HCT116 (cell line): ENCODE measurements around the gene ACOT7. TPM values are rescaled to one million over a fixed set of nuclear protein-coding genes. Genes with fewer than 3 reads are reported as not detected.

Experiments used
- ATAC-seq: fragments of 200-7000 bp; cut with Tn5 transposase; 2 replicates; pipeline ENCODE4 v1.9.1; 2020; ENCODE audit warnings: mild to moderate bottlenecking, moderate library complexity
- BruUV-seq: library from RNA; stranded (reverse); fragments of 400-500 nt; replicated peaks from 2 replicates; lab custom pipeline; 2021; lab: Mats Ljungman, UMichigan
- CTCF ChIA-PET: fragments of 300-600 bp; sonication (Branson Sonifier 250); formaldehyde crosslinking; loops from one replicate; lab custom pipeline; 2021; ENCODE audit warnings: antibody characterized with exemption; lab: Charles Lee
- POLR2A ChIA-PET: fragments of 300-600, 350-600 bp; sonication (Branson Sonifier 250); formaldehyde crosslinking; loops from one replicate; lab custom pipeline; 2021; ENCODE audit warnings: antibody characterized with exemption; lab: Charles Lee
- RAD21 ChIA-PET, 2 experiments: fragments of 300-600 bp; sonication (Branson Sonifier 250); formaldehyde crosslinking; loops; one replicate each; lab custom pipeline; 2023; ENCODE audit warnings: low total read pairs in 2 of 2; ENCODE audit not compliant: uncharacterized antibody in 2 of 2, unreplicated experiment in 2 of 2, low non-redundant PET in 1 of 2; lab: Charles Lee
- DNase-seq: peaks from one replicate; pipeline ENCODE4 v3.0.0-alpha.2; 2010; ENCODE audit warnings: low read depth, low spot score
- H2AFZ ChIP-seq: fragments of 200-600 bp; shearing (Covaris generic), sonication (generic); 2 replicates; pipeline ENCODE4 v1.6.1; 2017; ENCODE audit warnings: low read depth, mixed run types, mixed read lengths, antibody characterized with exemption, low read length; ENCODE audit not compliant: poor library complexity, severe bottlenecking
- H3K27ac ChIP-seq: 2 replicates; pipeline ENCODE4 v1.5.1; 2012; ENCODE audit warnings: low read depth, low read length
- H3K27me3 ChIP-seq: fragments of 200-600 bp; sonication (generic); 2 replicates; pipeline ENCODE4 v1.6.1; 2016; ENCODE audit warnings: mixed run types, low read length, mixed read lengths; ENCODE audit not compliant: insufficient read depth
- H3K36me3 ChIP-seq, 2 experiments: fragments of 200-500 bp in 1 of 2; fragments of 200-600 bp in 1 of 2; sonication (Bioruptor generic) in 1 of 2; sonication (generic) in 1 of 2; 2 replicates each; pipeline versions ENCODE4 v1.5.1 to v1.6.1; 2014 to 2016; ENCODE audit warnings: low read length in 2 of 2, inconsistent platforms in 1 of 2, mixed read lengths in 1 of 2, mixed run types in 1 of 2; ENCODE audit not compliant: insufficient read depth in 2 of 2, control insufficient read depth in 1 of 2
- H3K4me1 ChIP-seq, 2 experiments: fragments of 200-600 bp in 1 of 2; sonication (generic) in 1 of 2; 2 replicates each; pipeline versions ENCODE4 v1.5.1 to v1.6.1; 2012 to 2017; ENCODE audit warnings: low read length in 2 of 2, inconsistent platforms in 1 of 2, mild to moderate bottlenecking in 1 of 2, mixed read lengths in 1 of 2, mixed run types in 1 of 2, moderate library complexity in 1 of 2; ENCODE audit not compliant: insufficient read depth in 2 of 2, control insufficient read depth in 1 of 2
- H3K4me2 ChIP-seq: fragments of 200-600 bp; sonication (generic); 2 replicates; pipeline ENCODE4 v1.6.1; 2017; ENCODE audit warnings: mixed run types, low read length, mixed read lengths
- H3K4me3 ChIP-seq, 2 experiments: fragments of 200-600 bp in 1 of 2; sonication (generic) in 1 of 2; replicated peaks in 1 of 2; 2 replicates each; pipeline ENCODE4 v1.5.1; 2011 to 2016; ENCODE audit warnings: low read length in 2 of 2, control low read depth in 1 of 2, low read depth in 1 of 2, mild to moderate bottlenecking in 1 of 2, mixed read lengths in 1 of 2, mixed run types in 1 of 2
- H3K79me2 ChIP-seq: fragments of 200-600 bp; sonication (generic); 2 replicates; pipeline ENCODE4 v1.6.1; 2017; ENCODE audit warnings: mild to moderate bottlenecking, mixed run types, low read length, moderate library complexity, mixed read lengths; ENCODE audit not compliant: insufficient read depth
- H3K9ac ChIP-seq: fragments of 200-600 bp; sonication (generic); 2 replicates; pipeline ENCODE4 v1.6.1; 2016; ENCODE audit warnings: low read length, mixed read lengths
- H3K9me2 ChIP-seq: fragments of 200-600 bp; sonication (generic), shearing (Covaris generic); 2 replicates; pipeline ENCODE4 v1.6.1; 2017; ENCODE audit warnings: mixed run types, mild to moderate bottlenecking, moderate library complexity; ENCODE audit not compliant: insufficient read depth
- H3K9me3 ChIP-seq, 2 experiments: fragments of 200-500 bp in 1 of 2; fragments of 200-600 bp in 1 of 2; sonication (Bioruptor generic) in 1 of 2; sonication (generic) in 1 of 2; 2 replicates each; pipeline ENCODE4 v1.6.1; 2014 to 2017; ENCODE audit warnings: low read length in 2 of 2, mixed read lengths in 2 of 2, inconsistent platforms in 1 of 2, low read depth in 1 of 2, mild to moderate bottlenecking in 1 of 2, mixed run types in 1 of 2, moderate library complexity in 1 of 2; ENCODE audit not compliant: control insufficient read depth in 1 of 2, insufficient read depth in 1 of 2
- H4K20me1 ChIP-seq: fragments of 200-600 bp; sonication (generic), shearing (Covaris generic); 2 replicates; pipeline ENCODE4 v1.6.1; 2017; ENCODE audit warnings: mixed run types, mild to moderate bottlenecking, moderate library complexity; ENCODE audit not compliant: insufficient read depth
- ATF3 ChIP-seq: IDR thresholded peaks from 2 replicates; pipeline ENCODE4 v1.6.1; 2012
- CEBPB ChIP-seq: IDR thresholded peaks from 2 replicates; pipeline ENCODE4 v1.6.1; 2012; ENCODE audit warnings: low read depth
- CTCF ChIP-seq, 3 experiments: fragments of 200-600 bp in 1 of 3; sonication (generic) in 1 of 3; IDR thresholded peaks in 2 of 3; conservative IDR thresholded peaks in 1 of 3; 2 replicates each; pipeline ENCODE4 v1.5.1; 2012 to 2017; ENCODE audit warnings: low read depth in 2 of 3, low read length in 2 of 3, antibody characterized with exemption in 1 of 3, borderline replicate concordance in 1 of 3, control low read depth in 1 of 3, mild to moderate bottlenecking in 1 of 3, mixed read lengths in 1 of 3, mixed run types in 1 of 3, moderate library complexity in 1 of 3; ENCODE audit not compliant: insufficient read depth in 1 of 3
- EZH2phosphoT487 ChIP-seq: fragments of 200-600 bp; IDR thresholded peaks from 2 replicates; pipeline ENCODE4 v1.6.1; 2018; ENCODE audit warnings: antibody characterized with exemption, borderline replicate concordance
- MAX ChIP-seq: IDR thresholded peaks from 2 replicates; pipeline ENCODE4 v1.6.1; 2012
- POLR2A ChIP-seq: IDR thresholded peaks from 2 replicates; pipeline ENCODE4 v1.7.0; 2011; ENCODE audit warnings: borderline replicate concordance; ENCODE audit not compliant: insufficient read depth, insufficient read length; ENCODE audit errors: extremely low read depth
- POLR2AphosphoS5 ChIP-seq: IDR thresholded peaks from 2 replicates; pipeline ENCODE4 v1.6.1; 2011; ENCODE audit warnings: mild to moderate bottlenecking, low read depth, low read length, moderate library complexity
- REST ChIP-seq: IDR thresholded peaks from 2 replicates; pipeline ENCODE4 v1.6.1; 2012; ENCODE audit warnings: low read depth
- SIN3A ChIP-seq: IDR thresholded peaks from 2 replicates; pipeline ENCODE4 v1.6.1; 2012; ENCODE audit warnings: low read depth
- SP1 ChIP-seq: IDR thresholded peaks from 2 replicates; pipeline ENCODE4 v1.6.1; 2012; ENCODE audit warnings: low read depth
- SRF ChIP-seq: IDR thresholded peaks from 2 replicates; pipeline ENCODE4 v1.6.1; 2012; ENCODE audit warnings: low read depth
- TCF7L2 ChIP-seq: IDR thresholded peaks from 2 replicates; pipeline ENCODE4 v1.7.0; 2011; ENCODE audit warnings: borderline replicate concordance, inconsistent platforms; ENCODE audit not compliant: insufficient read depth, insufficient read length; ENCODE audit errors: extremely low read depth
- ZFX ChIP-seq: fragments of 450-650 bp; IDR thresholded peaks from 2 replicates; pipeline ENCODE4 v1.6.1; 2017
- ZNF274 ChIP-seq: fragments of 200-500 bp; sonication (Bioruptor generic); IDR thresholded peaks from 2 replicates; pipeline ENCODE4 v1.6.1; 2014; ENCODE audit warnings: mild to moderate bottlenecking, low read depth, low read length, inconsistent platforms
- intact Hi-C: fragments of 100-400 bp; cut with micrococcal nuclease; formaldehyde crosslinking; loops from 2 replicates; pipeline ENCODE4 v1.10.0; 2022
- total RNA-seq: library from RNA; stranded (reverse); gene quantifications from one replicate; pipeline ENCODE4 v1.2.1, GENCODE V29; 2021; ENCODE audit not compliant: unreplicated experiment

ACOT7 gene
- total RNA-seq, 1 experiment from 2014 or later = 162 TPM

DNA sequence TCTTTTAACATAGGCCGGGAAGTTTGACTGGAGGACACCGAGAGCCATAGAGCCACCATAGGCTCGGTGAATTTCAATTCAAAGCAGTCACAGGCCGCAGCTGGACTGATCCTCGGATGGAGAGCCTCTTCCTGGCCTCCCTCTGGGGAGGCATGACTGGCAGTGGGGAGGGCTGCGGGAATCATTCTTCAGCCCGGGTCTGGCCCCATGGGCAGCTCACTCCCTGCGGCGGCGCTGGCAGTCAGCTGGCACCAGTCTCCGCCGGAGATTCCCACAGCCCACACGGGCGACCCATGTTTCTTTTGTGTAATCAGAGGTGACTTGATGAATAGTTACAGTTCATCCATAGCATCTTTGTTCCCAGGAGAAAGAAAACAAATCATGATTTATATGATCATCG lies 41.6 kb upstream of the ACOT7 start:
- no TSS peak for BruUV-seq
- no peak for ATAC-seq

More for the DNA sequence above, 41.6 kb upstream of the ACOT7 start:
- no peak for DNase-seq
- Histone ChIP-seq H3K4me3 (no peak overlapping the region), H4K20me1 (no peaks in the 10 kb centered on the region), H3K4me1 (peaks cover 8 to 19% of the 10 kb centered on the region in 2 experiments), H3K27me3 (no peaks in the 10 kb centered on the region), H3K4me2 (no peak overlapping the region), H3K9me3 (no peaks in the 10 kb centered on the region), H3K36me3 (no peaks in the 10 kb centered on the region), H2AFZ (no peak overlapping the region), H3K79me2 (no peaks in the 10 kb centered on the region), H3K27ac (no peak overlapping the region), H3K9me2 (no peaks in the 10 kb centered on the region), H3K9ac (no peak overlapping the region)
- ChIA-PET CTCF (interaction anchor here (0.9 kb wide), 2 partner anchors 12 to 231 kb away, joined by 3 to 4 read pairs; no protein-coding TSS in a partner anchor), RAD21 (no interaction called here), POLR2A (no interaction called here)
- TF ChIP-seq CEBPB = no peak
- TF ChIP-seq EZH2phosphoT487 = no peak
- no peak for TF ChIP-seq SP1
- no peak for TF ChIP-seq REST
- no peak for TF ChIP-seq ZFX
- no peak for TF ChIP-seq TCF7L2
- no peak for TF ChIP-seq SIN3A
- TF ChIP-seq POLR2AphosphoS5 = no peak
- TF ChIP-seq ZNF274 = no peak
- TF ChIP-seq MAX = no peak
- TF ChIP-seq ATF3 = no peak
- no peak for TF ChIP-seq CTCF (IDR thresholded peaks at IDR 0.05 in 2 of 3, conservative IDR thresholded peaks at IDR 0.05 in 1 of 3; ENCODE audit: borderline replicate concordance in 1 of 3, insufficient read depth in 1 of 3, low read depth in 2 of 3, low read length in 2 of 3)
- no peak for TF ChIP-seq SRF
- no peak for TF ChIP-seq POLR2A
- intact Hi-C loops = no loop called here
